HFF-Myc (cell line): Measurements from ENCODE around the gene AJUBA.

Experiments used
- DNase-seq: peaks from one replicate; pipeline ENCODE4 v3.0.0-alpha.2; 2011; ENCODE audit warnings: low read depth; ENCODE audit errors: extremely low read depth
- H3K4me3 ChIP-seq: replicated peaks from 2 replicates; pipeline ENCODE4 v1.5.1; 2011; ENCODE audit warnings: low read depth, mild to moderate bottlenecking, control low read depth, low read length
- CTCF ChIP-seq: IDR thresholded peaks from 2 replicates; pipeline ENCODE4 v1.5.1; 2012; ENCODE audit warnings: mild to moderate bottlenecking, low read depth, low read length, control low read depth; ENCODE audit errors: missing control alignments

AJUBA gene

DNA sequence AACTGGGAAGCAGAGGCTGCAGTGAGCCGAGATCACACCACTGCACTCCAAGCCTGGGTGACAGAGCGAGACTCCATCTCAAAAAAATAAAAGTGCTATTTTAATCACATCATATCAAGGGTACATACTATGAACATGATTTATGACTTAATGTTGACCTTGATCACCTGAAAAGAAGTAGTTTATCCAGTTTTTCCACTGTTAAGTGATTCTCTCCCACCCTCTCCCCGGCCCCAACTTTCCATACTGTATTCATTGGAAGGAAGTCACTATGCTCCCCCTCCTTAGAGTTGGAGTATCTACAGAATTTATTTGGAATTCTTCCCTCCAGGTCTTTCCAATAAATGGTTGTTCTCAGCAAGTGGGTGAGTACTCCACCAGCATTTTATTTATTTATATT lies 50.2 kb downstream of the AJUBA start:
- TF ChIP-seq CTCF = no peak
- no peak overlapping the region for H3K4me3 ChIP-seq
- no peak for DNase-seq

- TF ChIP-seq CTCF = no peak
- peak overlapping the region; percentile 92 for H3K4me3 ChIP-seq
- DNase-seq = no peak
Observed at GRCh38 chr14:22929961-22930364, 52.4 kb downstream of the AJUBA start.

- no peak for TF ChIP-seq CTCF
- peak within 1 kb of the TSS; percentile 92 for H3K4me3 ChIP-seq
- DNase-seq = peak; percentile 100
Observed at GRCh38 chr14:22929104-22929960, 53.0 kb downstream of the AJUBA start, which contains the start of gene PRMT5. TSS of gene PRMT5 (minus strand) at chr14:22929376. CDS start at chr14:22929361, 15 bp downstream.

- TF ChIP-seq CTCF = no peak
- peak overlapping the region; percentile 92 for H3K4me3 ChIP-seq
- DNase-seq = no peak
Observed at GRCh38 chr14:22928237-22929103, 53.9 kb downstream of the AJUBA start.

GRCh38 chr14:22926316-22926715 lies 56.0 kb downstream of the AJUBA start:
- no peak for DNase-seq
- no peak for TF ChIP-seq CTCF
- no peak overlapping the region for H3K4me3 ChIP-seq

- TF ChIP-seq CTCF = no peak
- no peak for DNase-seq
- no peak overlapping the region for H3K4me3 ChIP-seq
Observed at GRCh38 chr14:22925513-22925912, 56.8 kb downstream of the AJUBA start.
